GM23338 (cell line): ENCODE measurements around the gene VCL. TPM values are rescaled to one million over a fixed set of nuclear protein-coding genes. Genes with fewer than 3 reads are reported as not detected.

Experiments
- ATAC-seq: fragments of 200-7000 bp; cut with Tn5 transposase; 3 replicates; pipeline ENCODE4 v1.9.1; 2020
- DNase-seq: peaks from one replicate; pipeline ENCODE4 v3.0.0-alpha.2; 2015; ENCODE audit warnings: low spot score
- H2AFZ ChIP-seq: fragments of 200-600 bp; sonication (generic); 2 replicates; pipeline ENCODE4 v1.8.0; 2016; ENCODE audit warnings: antibody characterized with exemption, mild to moderate bottlenecking, moderate library complexity
- H3F3A ChIP-seq: fragments of 200-600 bp; sonication (generic); replicated peaks from 2 replicates; pipeline ENCODE4 v1.8.0; 2017; ENCODE audit warnings: antibody characterized with exemption, mixed run types, low read depth
- H3K27ac ChIP-seq: fragments of 200-600 bp; sonication (generic); 2 replicates; pipeline ENCODE4 v1.6.1; 2016; ENCODE audit warnings: low read depth
- H3K27me3 ChIP-seq: fragments of 200-600 bp; sonication (generic); 2 replicates; pipeline ENCODE4 v1.8.0; 2016; ENCODE audit warnings: mild to moderate bottlenecking, mixed run types, moderate library complexity; ENCODE audit not compliant: insufficient read depth
- H3K36me3 ChIP-seq: fragments of 200-600 bp; sonication (generic); 2 replicates; pipeline ENCODE4 v1.8.0; 2016; ENCODE audit warnings: mild to moderate bottlenecking; ENCODE audit not compliant: insufficient read depth
- H3K4me1 ChIP-seq: fragments of 200-600 bp; sonication (generic); 2 replicates; pipeline ENCODE4 v1.8.0; 2016; ENCODE audit warnings: mild to moderate bottlenecking, moderate library complexity; ENCODE audit not compliant: insufficient read depth
- H3K4me2 ChIP-seq: fragments of 200-600 bp; sonication (generic); 2 replicates; pipeline ENCODE4 v1.7.1; 2017; ENCODE audit warnings: mixed run types
- H3K4me3 ChIP-seq: fragments of 200-600 bp; sonication (generic); 2 replicates; pipeline ENCODE4 v1.6.1; 2016; ENCODE audit warnings: mixed run types
- H3K79me2 ChIP-seq: fragments of 200-600 bp; sonication (generic); replicated peaks from 2 replicates; pipeline ENCODE4 v1.8.0; 2017; ENCODE audit warnings: mild to moderate bottlenecking; ENCODE audit not compliant: insufficient read depth
- H3K9me2 ChIP-seq: fragments of 200-600 bp; sonication (generic); 2 replicates; pipeline ENCODE4 v1.8.0; 2017; ENCODE audit not compliant: insufficient read depth
- H4K20me1 ChIP-seq: fragments of 200-600 bp; sonication (generic); replicated peaks from 2 replicates; pipeline ENCODE4 v1.8.0; 2017; ENCODE audit warnings: mild to moderate bottlenecking; ENCODE audit not compliant: insufficient read depth
- H3K27ac Mint-ChIP-seq: 2 replicates; pipeline ENCODE4 v1.8.0; 2020; ENCODE audit warnings: inconsistent platforms, mild to moderate bottlenecking, moderate library complexity, mixed read lengths
- H3K27me3 Mint-ChIP-seq: 3 replicates; pipeline ENCODE4 v1.8.0; 2022; ENCODE audit warnings: low read depth, mild to moderate bottlenecking, moderate library complexity, mixed read lengths, inconsistent platforms; ENCODE audit not compliant: insufficient read depth, poor library complexity
- H3K36me3 Mint-ChIP-seq: 3 replicates; pipeline ENCODE4 v1.8.0; 2021; ENCODE audit warnings: low read depth, mild to moderate bottlenecking, inconsistent platforms, moderate library complexity, mixed read lengths
- H3K4me1 Mint-ChIP-seq: 3 replicates; pipeline ENCODE4 v1.8.0; 2020; ENCODE audit warnings: mild to moderate bottlenecking, inconsistent platforms, mixed read lengths
- H3K4me3 Mint-ChIP-seq: 3 replicates; pipeline ENCODE4 v1.8.0; 2021; ENCODE audit warnings: moderate library complexity, mild to moderate bottlenecking, inconsistent platforms, mixed read lengths
- H3K9me3 Mint-ChIP-seq: 3 replicates; pipeline ENCODE4 v1.8.0; 2020; ENCODE audit warnings: moderate library complexity, mild to moderate bottlenecking, inconsistent platforms, mixed read lengths
- CREB1 ChIP-seq: fragments of 250-450 bp; sonication (Bioruptor Pico); IDR thresholded peaks from 2 replicates; pipeline ENCODE4 v1.5.0; 2020; ENCODE audit warnings: low read depth, mild to moderate bottlenecking, moderate library complexity
- EZH2 ChIP-seq: fragments of 200-600 bp; sonication (generic); IDR thresholded peaks from one replicate; pipeline ENCODE4 v1.8.0; 2017; ENCODE audit warnings: antibody characterized with exemption, mild to moderate bottlenecking, low read depth; ENCODE audit not compliant: unreplicated experiment
- EZH2phosphoT487 ChIP-seq: fragments of 200-600 bp; sonication (generic); IDR thresholded peaks from one replicate; pipeline ENCODE4 v1.8.1; 2018; ENCODE audit warnings: antibody characterized with exemption; ENCODE audit not compliant: unreplicated experiment
- JUNB ChIP-seq: IDR thresholded peaks from one replicate; pipeline ENCODE4 v1.6.1; 2016; ENCODE audit warnings: antibody characterized with exemption; ENCODE audit not compliant: unreplicated experiment
- POLR2AphosphoS5 ChIP-seq: IDR thresholded peaks from 2 replicates; pipeline ENCODE4 v1.6.1; 2016; ENCODE audit warnings: antibody characterized with exemption, low read depth
- STAT1 ChIP-seq: IDR thresholded peaks from one replicate; pipeline ENCODE4 v1.6.1; 2016; ENCODE audit warnings: antibody characterized with exemption; ENCODE audit not compliant: unreplicated experiment
- ZNF114 ChIP-seq: fragments of 250-450 bp; sonication (Bioruptor Pico); IDR thresholded peaks from 2 replicates; pipeline ENCODE4 v1.5.0; 2020; ENCODE audit warnings: mild to moderate bottlenecking, moderate library complexity
- ZNF331 ChIP-seq: fragments of 250-450 bp; sonication (Bioruptor Pico); IDR thresholded peaks from 2 replicates; pipeline ENCODE4 v1.5.0; 2020; ENCODE audit warnings: low read depth, mild to moderate bottlenecking, moderate library complexity
- polyA plus RNA-seq: library from polyadenylated mRNA; unstranded; fragments of >200 nt; fragmentation: Nextera tagmentation; extraction: Ambion mirVana; gene quantifications from 2 replicates; pipeline ENCODE4 v1.2.1, GENCODE V29; 2016
- total RNA-seq: library from RNA; depleted of rRNA; stranded (reverse); fragments of >200 nt; shearing (Covaris generic); gene quantifications from 2 replicates; pipeline ENCODE4 v1.2.3, GENCODE V29; 2014
- TF ChIP-seq, protein P1 (sequence below): IDR thresholded peaks from 2 replicates; pipeline ENCODE4 v1.6.1; 2016; ENCODE audit warnings: antibody characterized with exemption
- TF ChIP-seq, protein P2 (sequence below): fragments of 250-450 bp; sonication (Bioruptor Pico); IDR thresholded peaks from 2 replicates; pipeline ENCODE4 v1.5.0; 2020; ENCODE audit warnings: mild to moderate bottlenecking, moderate library complexity
- TF ChIP-seq, protein P3 (sequence below), 2 experiments: fragments of 200-600 bp in 1 of 2; sonication (generic) in 1 of 2; conservative IDR thresholded peaks; 2 replicates each; pipeline versions ENCODE4 v1.5.1 to v1.6.1; 2016 to 2017; ENCODE audit warnings: antibody characterized with exemption in 2 of 2, low read depth in 2 of 2, mild to moderate bottlenecking in 2 of 2, moderate library complexity in 1 of 2

The VCL gene
- total and polyA plus RNA-seq, 2 experiments from 2014 or later: 60.7 to 254 TPM

DNA sequence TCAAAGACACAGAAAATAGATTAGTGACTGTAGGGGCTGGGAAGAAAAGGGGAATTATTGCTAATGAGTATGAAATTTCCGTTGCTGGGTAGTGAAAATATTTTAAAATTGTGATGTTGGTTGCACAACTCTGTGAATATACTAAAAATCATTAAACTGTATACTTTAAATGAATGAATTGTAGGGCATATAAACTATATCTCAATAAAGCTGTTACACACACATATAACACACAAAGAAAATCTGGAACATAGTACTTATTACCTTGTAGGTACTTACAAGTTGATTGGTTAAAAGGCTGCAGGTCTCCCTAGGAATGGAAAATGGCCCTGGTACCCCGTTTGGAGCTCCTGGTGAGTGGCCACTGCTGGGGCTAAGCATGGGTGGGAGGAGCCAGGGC, 27.1 kb upstream of the VCL start:
- H3K36me3 Mint-ChIP-seq: peaks cover 2% of the 10 kb centered on the region; the same call in 1 of the 3 replicates
- no peak for TF ChIP-seq ZNF114 (CRISPR knock-in tag)
- TF ChIP-seq CREB1: no peak
- TF ChIP-seq EZH2phosphoT487: no peak
- TF ChIP-seq POLR2AphosphoS5: no peak
- no peak for TF ChIP-seq ZNF331 (CRISPR knock-in tag)
- no peak for TF ChIP-seq JUNB
- no peak for TF ChIP-seq EZH2
- no peak for TF ChIP-seq STAT1
- TF ChIP-seq, protein P1, sequence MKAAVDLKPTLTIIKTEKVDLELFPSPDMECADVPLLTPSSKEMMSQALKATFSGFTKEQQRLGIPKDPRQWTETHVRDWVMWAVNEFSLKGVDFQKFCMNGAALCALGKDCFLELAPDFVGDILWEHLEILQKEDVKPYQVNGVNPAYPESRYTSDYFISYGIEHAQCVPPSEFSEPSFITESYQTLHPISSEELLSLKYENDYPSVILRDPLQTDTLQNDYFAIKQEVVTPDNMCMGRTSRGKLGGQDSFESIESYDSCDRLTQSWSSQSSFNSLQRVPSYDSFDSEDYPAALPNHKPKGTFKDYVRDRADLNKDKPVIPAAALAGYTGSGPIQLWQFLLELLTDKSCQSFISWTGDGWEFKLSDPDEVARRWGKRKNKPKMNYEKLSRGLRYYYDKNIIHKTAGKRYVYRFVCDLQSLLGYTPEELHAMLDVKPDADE: no peak
- H3K36me3 ChIP-seq: no peaks in the 10 kb centered on the region
- no peak overlapping the region for H3K27ac ChIP-seq
- peaks cover 46% of the 10 kb centered on the region for H3K4me1 Mint-ChIP-seq
- no peaks in the 10 kb centered on the region for H3K27me3 ChIP-seq
- no peak overlapping the region for H3K4me3 Mint-ChIP-seq
- H3K27me3 Mint-ChIP-seq: peaks cover 16% of the 10 kb centered on the region
- H3K4me2 ChIP-seq: no peak overlapping the region
- peaks cover 4% of the 10 kb centered on the region; the same call in 1 of the 2 replicates for H3F3A ChIP-seq
- no peaks in the 10 kb centered on the region for H3K9me2 ChIP-seq
- peaks cover 6% of the 10 kb centered on the region; the same call in 2 of the 3 replicates for H3K9me3 Mint-ChIP-seq
- H2AFZ ChIP-seq: no peak overlapping the region
- H3K27ac Mint-ChIP-seq: no peak overlapping the region
- H3K79me2 ChIP-seq: no peaks in the 10 kb centered on the region
- H3K4me1 ChIP-seq: peaks cover 20% of the 10 kb centered on the region
- DNase-seq (no peak), ATAC-seq (no peak)
- no peaks in the 10 kb centered on the region for H4K20me1 ChIP-seq
- no peak overlapping the region for H3K4me3 ChIP-seq

DNA sequence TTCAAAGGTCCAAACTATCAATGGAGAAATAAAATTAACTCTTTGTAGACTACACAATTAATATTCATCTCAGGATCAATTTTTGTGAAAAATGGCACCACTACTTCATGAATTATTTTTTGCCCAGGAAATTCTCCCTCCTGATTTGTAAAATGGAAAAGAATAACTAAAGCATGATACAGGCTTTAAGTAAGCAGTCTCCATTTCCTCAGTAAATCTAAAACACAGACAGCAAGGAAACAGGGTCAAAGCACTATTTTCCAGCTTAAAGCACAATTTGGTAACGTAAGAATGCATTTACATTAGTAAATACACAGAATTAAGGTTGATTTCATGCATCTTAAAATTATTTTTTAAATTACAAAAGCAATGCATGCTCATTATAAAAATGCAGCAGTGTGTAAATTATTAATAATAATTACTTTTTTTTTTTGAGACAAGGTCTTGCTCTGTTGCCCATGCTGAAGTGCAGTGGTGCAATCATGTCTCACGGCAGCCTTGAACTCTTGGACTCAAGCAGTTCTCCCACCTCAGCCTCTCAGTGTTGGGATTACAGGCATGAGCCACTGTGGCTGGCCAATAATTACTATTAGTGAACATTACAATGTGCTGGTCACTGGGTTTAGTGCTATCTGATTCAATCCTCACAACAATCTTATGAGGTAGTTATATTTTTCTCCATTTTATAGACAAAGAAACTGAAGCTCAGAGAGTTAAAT, 26.1 kb upstream of the VCL start:
- H3K27me3 Mint-ChIP-seq: peaks cover 8% of the 10 kb centered on the region
- no peaks in the 10 kb centered on the region for H4K20me1 ChIP-seq
- no peak overlapping the region for H3K4me2 ChIP-seq
- no peak overlapping the region for H3K27ac ChIP-seq
- H3F3A ChIP-seq: peaks cover 4% of the 10 kb centered on the region; the same call in 1 of the 2 replicates
- no peak overlapping the region for H3K27ac Mint-ChIP-seq
- no peak overlapping the region for H2AFZ ChIP-seq
- ATAC-seq (no peak), DNase-seq (no peak)
- H3K79me2 ChIP-seq: no peaks in the 10 kb centered on the region
- no peak overlapping the region for H3K4me3 Mint-ChIP-seq
- H3K9me3 Mint-ChIP-seq: peaks cover 6% of the 10 kb centered on the region; the same call in 2 of the 3 replicates
- H3K9me2 ChIP-seq: no peaks in the 10 kb centered on the region
- H3K4me3 ChIP-seq: no peak overlapping the region
- H3K27me3 ChIP-seq: no peaks in the 10 kb centered on the region
- H3K36me3 ChIP-seq: no peaks in the 10 kb centered on the region
- peaks cover 36% of the 10 kb centered on the region for H3K4me1 Mint-ChIP-seq
- H3K36me3 Mint-ChIP-seq: peaks cover 2% of the 10 kb centered on the region; the same call in 1 of the 3 replicates
- peaks cover 20% of the 10 kb centered on the region for H3K4me1 ChIP-seq
- TF ChIP-seq, protein P1: no peak
- no peak for TF ChIP-seq EZH2phosphoT487
- no peak for TF ChIP-seq ZNF331 (CRISPR knock-in tag)
- no peak for TF ChIP-seq JUNB
- TF ChIP-seq, protein P2, sequence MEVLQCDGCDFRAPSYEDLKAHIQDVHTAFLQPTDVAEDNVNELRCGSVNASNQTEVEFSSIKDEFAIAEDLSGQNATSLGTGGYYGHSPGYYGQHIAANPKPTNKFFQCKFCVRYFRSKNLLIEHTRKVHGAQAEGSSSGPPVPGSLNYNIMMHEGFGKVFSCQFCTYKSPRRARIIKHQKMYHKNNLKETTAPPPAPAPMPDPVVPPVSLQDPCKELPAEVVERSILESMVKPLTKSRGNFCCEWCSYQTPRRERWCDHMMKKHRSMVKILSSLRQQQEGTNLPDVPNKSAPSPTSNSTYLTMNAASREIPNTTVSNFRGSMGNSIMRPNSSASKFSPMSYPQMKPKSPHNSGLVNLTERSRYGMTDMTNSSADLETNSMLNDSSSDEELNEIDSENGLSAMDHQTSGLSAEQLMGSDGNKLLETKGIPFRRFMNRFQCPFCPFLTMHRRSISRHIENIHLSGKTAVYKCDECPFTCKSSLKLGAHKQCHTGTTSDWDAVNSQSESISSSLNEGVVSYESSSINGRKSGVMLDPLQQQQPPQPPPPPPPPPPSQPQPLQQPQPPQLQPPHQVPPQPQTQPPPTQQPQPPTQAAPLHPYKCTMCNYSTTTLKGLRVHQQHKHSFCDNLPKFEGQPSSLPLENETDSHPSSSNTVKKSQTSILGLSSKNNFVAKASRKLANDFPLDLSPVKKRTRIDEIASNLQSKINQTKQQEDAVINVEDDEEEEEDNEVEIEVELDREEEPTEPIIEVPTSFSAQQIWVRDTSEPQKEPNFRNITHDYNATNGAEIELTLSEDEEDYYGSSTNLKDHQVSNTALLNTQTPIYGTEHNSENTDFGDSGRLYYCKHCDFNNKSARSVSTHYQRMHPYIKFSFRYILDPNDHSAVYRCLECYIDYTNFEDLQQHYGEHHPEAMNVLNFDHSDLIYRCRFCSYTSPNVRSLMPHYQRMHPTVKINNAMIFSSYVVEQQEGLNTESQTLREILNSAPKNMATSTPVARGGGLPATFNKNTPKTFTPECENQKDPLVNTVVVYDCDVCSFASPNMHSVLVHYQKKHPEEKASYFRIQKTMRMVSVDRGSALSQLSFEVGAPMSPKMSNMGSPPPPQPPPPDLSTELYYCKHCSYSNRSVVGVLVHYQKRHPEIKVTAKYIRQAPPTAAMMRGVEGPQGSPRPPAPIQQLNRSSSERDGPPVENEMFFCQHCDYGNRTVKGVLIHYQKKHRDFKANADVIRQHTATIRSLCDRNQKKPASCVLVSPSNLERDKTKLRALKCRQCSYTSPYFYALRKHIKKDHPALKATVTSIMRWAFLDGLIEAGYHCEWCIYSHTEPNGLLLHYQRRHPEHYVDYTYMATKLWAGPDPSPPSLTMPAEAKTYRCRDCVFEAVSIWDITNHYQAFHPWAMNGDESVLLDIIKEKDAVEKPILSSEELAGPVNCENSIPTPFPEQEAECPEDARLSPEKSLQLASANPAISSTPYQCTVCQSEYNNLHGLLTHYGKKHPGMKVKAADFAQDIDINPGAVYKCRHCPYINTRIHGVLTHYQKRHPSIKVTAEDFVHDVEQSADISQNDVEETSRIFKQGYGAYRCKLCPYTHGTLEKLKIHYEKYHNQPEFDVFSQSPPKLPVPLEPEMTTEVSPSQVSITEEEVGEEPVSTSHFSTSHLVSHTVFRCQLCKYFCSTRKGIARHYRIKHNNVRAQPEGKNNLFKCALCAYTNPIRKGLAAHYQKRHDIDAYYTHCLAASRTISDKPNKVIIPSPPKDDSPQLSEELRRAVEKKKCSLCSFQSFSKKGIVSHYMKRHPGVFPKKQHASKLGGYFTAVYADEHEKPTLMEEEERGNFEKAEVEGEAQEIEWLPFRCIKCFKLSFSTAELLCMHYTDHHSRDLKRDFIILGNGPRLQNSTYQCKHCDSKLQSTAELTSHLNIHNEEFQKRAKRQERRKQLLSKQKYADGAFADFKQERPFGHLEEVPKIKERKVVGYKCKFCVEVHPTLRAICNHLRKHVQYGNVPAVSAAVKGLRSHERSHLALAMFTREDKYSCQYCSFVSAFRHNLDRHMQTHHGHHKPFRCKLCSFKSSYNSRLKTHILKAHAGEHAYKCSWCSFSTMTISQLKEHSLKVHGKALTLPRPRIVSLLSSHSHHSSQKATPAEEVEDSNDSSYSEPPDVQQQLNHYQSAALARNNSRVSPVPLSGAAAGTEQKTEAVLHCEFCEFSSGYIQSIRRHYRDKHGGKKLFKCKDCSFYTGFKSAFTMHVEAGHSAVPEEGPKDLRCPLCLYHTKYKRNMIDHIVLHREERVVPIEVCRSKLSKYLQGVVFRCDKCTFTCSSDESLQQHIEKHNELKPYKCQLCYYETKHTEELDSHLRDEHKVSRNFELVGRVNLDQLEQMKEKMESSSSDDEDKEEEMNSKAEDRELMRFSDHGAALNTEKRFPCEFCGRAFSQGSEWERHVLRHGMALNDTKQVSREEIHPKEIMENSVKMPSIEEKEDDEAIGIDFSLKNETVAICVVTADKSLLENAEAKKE (CRISPR knock-in tag): no peak
- TF ChIP-seq, protein P3, sequence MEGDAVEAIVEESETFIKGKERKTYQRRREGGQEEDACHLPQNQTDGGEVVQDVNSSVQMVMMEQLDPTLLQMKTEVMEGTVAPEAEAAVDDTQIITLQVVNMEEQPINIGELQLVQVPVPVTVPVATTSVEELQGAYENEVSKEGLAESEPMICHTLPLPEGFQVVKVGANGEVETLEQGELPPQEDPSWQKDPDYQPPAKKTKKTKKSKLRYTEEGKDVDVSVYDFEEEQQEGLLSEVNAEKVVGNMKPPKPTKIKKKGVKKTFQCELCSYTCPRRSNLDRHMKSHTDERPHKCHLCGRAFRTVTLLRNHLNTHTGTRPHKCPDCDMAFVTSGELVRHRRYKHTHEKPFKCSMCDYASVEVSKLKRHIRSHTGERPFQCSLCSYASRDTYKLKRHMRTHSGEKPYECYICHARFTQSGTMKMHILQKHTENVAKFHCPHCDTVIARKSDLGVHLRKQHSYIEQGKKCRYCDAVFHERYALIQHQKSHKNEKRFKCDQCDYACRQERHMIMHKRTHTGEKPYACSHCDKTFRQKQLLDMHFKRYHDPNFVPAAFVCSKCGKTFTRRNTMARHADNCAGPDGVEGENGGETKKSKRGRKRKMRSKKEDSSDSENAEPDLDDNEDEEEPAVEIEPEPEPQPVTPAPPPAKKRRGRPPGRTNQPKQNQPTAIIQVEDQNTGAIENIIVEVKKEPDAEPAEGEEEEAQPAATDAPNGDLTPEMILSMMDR (conservative IDR thresholded peaks at IDR 0.05; ENCODE audit: low read depth in 2 of 2): no peak
